Measurements from ENCODE around the gene ZNF677. TPM values are rescaled to one million over a fixed set of nuclear protein-coding genes. Genes with fewer than 3 reads are reported as not detected.
"Not testable (repeated sequence)": the region's sequence is repeated elsewhere in the genome, so short reads cannot be mapped to it uniquely, and the experiment has no call there.

ZNF677 gene
- polyA plus RNA-seq, 2 of the 4 experiments (the other 2 are of a cell fraction) = not detected

GRCh38 chr19:53272044-53272443 is 17.4 kb upstream of the ZNF677 start:
- WGBS (ENCODE audit: missing lambda C conversion rate) = 30% methylated on average over 9 of the region's 9 CpGs
- FAIRE-seq (no peak), DNase-seq (ENCODE audit: low read depth in 1 of 2, low spot score in 1 of 2) (no peak), ATAC-seq (no peak)
- POLR2A ChIA-PET = no interaction called here
- TF ChIP-seq RNF2 (IDR thresholded peaks at IDR 0.05; ENCODE audit: borderline replicate concordance, low read depth) (no peak), PBX3 (IDR thresholded peaks at IDR 0.05) (no peak), MAZ (IDR thresholded peaks at IDR 0.05; ENCODE audit: borderline replicate concordance, low read depth, low read length) (no peak), NPAS2 (CRISPR knock-in tag; IDR thresholded peaks at IDR 0.05; ENCODE audit: borderline replicate concordance) (no peak), FOSL2 (IDR thresholded peaks at IDR 0.05) (no peak), FOSL2 (CRISPR knock-in tag; IDR thresholded peaks at IDR 0.05) (no peak), EHMT2 (IDR thresholded peaks at IDR 0.05; ENCODE audit: low read depth) (no peak), ZFP36 (IDR thresholded peaks at IDR 0.05; ENCODE audit: borderline replicate concordance, partially characterized antibody) (no peak), MAX (IDR thresholded peaks at IDR 0.05) (no peak), GATA3 (IDR thresholded peaks at IDR 0.05; ENCODE audit: borderline replicate concordance) (no peak)
- H3K27ac ChIP-seq = no peak overlapping the region
- H3K4me3 ChIP-seq = no peak overlapping the region
- peaks cover 27% of the 10 kb centered on the region for H3K9me3 ChIP-seq
- H3K4me2 ChIP-seq = no peak overlapping the region
- no peaks in the 10 kb centered on the region for H3K4me1 ChIP-seq
- CTCF ChIA-PET = no interaction called here

- H3K4me1 ChIP-seq; ATAC-seq; FAIRE-seq; CTCF ChIA-PET; POLR2A ChIA-PET; H3K4me3 ChIP-seq; H3K4me2 ChIP-seq; H3K27ac ChIP-seq; DNase-seq (ENCODE audit: low read depth in 1 of 2, low spot score in 1 of 2): not testable (repeated sequence)
- WGBS (ENCODE audit: missing lambda C conversion rate) = 54% methylated on average over 17 of the region's 27 CpGs
- peaks cover 29% of the 10 kb centered on the region; the same call in 2 of the 3 replicates for H3K9me3 ChIP-seq
These were observed 15.2 kb upstream of the ZNF677 start for GRCh38 chr19:53269861-53270260.

GRCh38 chr19:53267623-53268022 is 12.9 kb upstream of the ZNF677 start, which contains the start of gene VN1R4:
Gene VN1R4 (minus strand): TSS chr19:53267723. CDS start chr19:53267665, 58 bp downstream.
- POLR2A ChIA-PET; DNase-seq (ENCODE audit: low read depth in 1 of 2, low spot score in 1 of 2); H3K4me2 ChIP-seq; CTCF ChIA-PET; H3K4me3 ChIP-seq; H3K27ac ChIP-seq; ATAC-seq; H3K4me1 ChIP-seq: not testable (repeated sequence)
- peak; percentile 18 for FAIRE-seq
- H3K9me3 ChIP-seq = peaks cover 32% of the 10 kb centered on the region; the same call in 2 of the 3 replicates
- 5% methylated on average over 5 of the region's 5 CpGs for WGBS (ENCODE audit: missing lambda C conversion rate)

- ATAC-seq, POLR2A ChIA-PET, FAIRE-seq, CTCF ChIA-PET, H3K4me3 ChIP-seq, H3K4me2 ChIP-seq, H3K4me1 ChIP-seq, H3K27ac ChIP-seq: not testable (repeated sequence)
- peak in 1 of 2 experiments; percentile 11 for DNase-seq (ENCODE audit: low read depth in 1 of 2, low spot score in 1 of 2)
- peaks cover 46% of the 10 kb centered on the region for H3K9me3 ChIP-seq
- 39% methylated on average over 14 of the region's 14 CpGs for WGBS (ENCODE audit: missing lambda C conversion rate)
These were observed 3.2 kb upstream of the ZNF677 start, which contains the start of gene VN1R2 for GRCh38 chr19:53257715-53258342. Gene VN1R2 (plus strand): TSS chr19:53258292. CDS start chr19:53258376, 84 bp downstream.

GRCh38 chr19:53246498-53246897 is 8.2 kb downstream of the ZNF677 start:
- ChIA-PET POLR2A (no interaction called here), CTCF (no interaction called here)
- WGBS (ENCODE audit: missing lambda C conversion rate) = 5% methylated on average over 1 of the region's 1 CpG
- ATAC-seq (no peak), FAIRE-seq (no peak), DNase-seq (ENCODE audit: low read depth in 1 of 2, low spot score in 1 of 2) (no peak)
- H3K4me3 ChIP-seq = no peak overlapping the region
- peaks cover 49% of the 10 kb centered on the region; the same call in 2 of the 3 replicates for H3K9me3 ChIP-seq
- H3K27ac ChIP-seq = no peak overlapping the region
- H3K4me1 ChIP-seq = no peaks in the 10 kb centered on the region
- no peak for TF ChIP-seq RAD21 (conservative IDR thresholded peaks at IDR 0.05 in 1 of 2, IDR thresholded peaks at IDR 0.05 in 1 of 2)
- no peak for TF ChIP-seq EHF (CRISPR knock-in tag; IDR thresholded peaks at IDR 0.05)
- no peak for TF ChIP-seq HES2 (IDR thresholded peaks at IDR 0.05)
- TF ChIP-seq MYC (IDR thresholded peaks at IDR 0.05; ENCODE audit: borderline replicate concordance, low read length) = no peak
- TF ChIP-seq JUNB (IDR thresholded peaks at IDR 0.05) = no peak
- no peak for TF ChIP-seq SREBF2 (IDR thresholded peaks at IDR 0.05)
- TF ChIP-seq BHLHE40 (IDR thresholded peaks at IDR 0.05; ENCODE audit: low read depth, low read length) = no peak
- no peak for TF ChIP-seq POLR2AphosphoS2 (conservative IDR thresholded peaks at IDR 0.05; ENCODE audit: low read length)
- no peak for TF ChIP-seq TFCP2L1 (CRISPR knock-in tag; IDR thresholded peaks at IDR 0.05)
- TF ChIP-seq REST (IDR thresholded peaks at IDR 0.05) = no peak
- no peak for TF ChIP-seq PBX3 (IDR thresholded peaks at IDR 0.05)
- TF ChIP-seq NR3C1 (IDR thresholded peaks at IDR 0.05) = no peak
- H3K4me2 ChIP-seq = no peak overlapping the region

Data from A549 (cell line).